Left renal cortex interstitium (tissue), 4 donors: ENCODE data around the gene PSMA5. TPM values are rescaled to one million over a fixed set of nuclear protein-coding genes. Genes with fewer than 3 reads are reported as not detected.
"Not testable (repeated sequence)": the region's sequence is repeated elsewhere in the genome, so short reads cannot be mapped to it uniquely, and the experiment has no call there.

Source experiments
- DNase-seq, 4 donors: peaks; one replicate each; pipeline ENCODE4 v3.0.0-alpha.2; 2013; ENCODE audit warnings: low read depth in 4 of 4, low spot score in 2 of 4, missing footprints in 1 of 4
- polyA plus RNA-seq, 4 donors: library from polyadenylated mRNA; unstranded; fragments of 120-200 nt; gene quantifications; one replicate each; pipeline ENCODE4 v1.2.1, GENCODE V29; 2013; ENCODE audit not compliant: insufficient read length in 4 of 4

PSMA5 gene
- 100 to 1,000 TPM in 3 of 4 donors, 10 to 100 TPM in 1; 94.8 to 123 (median 107) TPM for polyA plus RNA-seq

DNA sequence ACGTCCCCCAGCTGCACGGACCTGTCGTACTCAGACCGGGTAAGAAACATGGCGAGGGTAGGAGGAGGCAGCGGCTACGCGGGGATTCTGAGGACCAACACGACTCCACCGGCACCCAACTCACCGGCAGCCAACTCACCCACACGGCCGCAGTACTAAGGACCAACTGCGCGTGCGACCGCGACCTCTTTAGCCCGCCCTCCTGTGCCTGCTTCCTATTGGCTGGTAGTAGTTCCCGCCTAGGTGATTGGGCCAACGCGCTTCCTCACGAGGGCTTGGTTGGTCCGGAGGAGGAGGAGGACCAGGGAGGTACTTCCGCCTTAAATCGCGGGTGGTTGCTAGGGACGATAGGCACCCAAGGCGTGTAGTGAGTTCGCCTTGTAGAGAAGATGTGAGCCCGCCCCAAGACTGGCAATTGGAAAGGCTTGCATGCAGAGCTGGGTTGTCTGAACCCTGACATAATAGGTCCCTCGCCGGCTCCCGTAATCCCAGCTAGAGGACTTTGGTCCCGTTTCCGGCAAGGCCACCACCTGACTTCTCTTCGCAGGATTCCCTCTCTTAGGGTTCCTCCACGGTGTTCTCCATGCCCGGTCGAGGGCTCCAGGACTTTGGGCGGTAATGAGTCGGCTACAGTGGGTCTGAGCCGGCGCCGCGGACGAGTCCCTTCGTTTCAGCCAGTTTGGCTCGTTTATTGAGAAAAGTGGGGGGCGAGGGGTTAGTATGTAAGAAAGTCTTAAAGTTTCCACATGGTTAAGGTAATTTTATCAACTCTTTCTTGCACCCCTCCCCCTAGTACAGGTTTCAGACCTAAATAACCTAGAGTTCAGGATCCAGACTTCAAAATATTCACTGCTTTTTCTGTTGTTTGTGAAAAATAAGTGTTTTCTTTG lies at the start of gene PSMA5:
Gene PSMA5, minus strand, starts transcription at position 168 of the 890 bp plus-strand sequence. Its CDS starts 118 bp downstream, at position 50.
- peak; percentile 85 to 95 (median 92) for DNase-seq

DNA sequence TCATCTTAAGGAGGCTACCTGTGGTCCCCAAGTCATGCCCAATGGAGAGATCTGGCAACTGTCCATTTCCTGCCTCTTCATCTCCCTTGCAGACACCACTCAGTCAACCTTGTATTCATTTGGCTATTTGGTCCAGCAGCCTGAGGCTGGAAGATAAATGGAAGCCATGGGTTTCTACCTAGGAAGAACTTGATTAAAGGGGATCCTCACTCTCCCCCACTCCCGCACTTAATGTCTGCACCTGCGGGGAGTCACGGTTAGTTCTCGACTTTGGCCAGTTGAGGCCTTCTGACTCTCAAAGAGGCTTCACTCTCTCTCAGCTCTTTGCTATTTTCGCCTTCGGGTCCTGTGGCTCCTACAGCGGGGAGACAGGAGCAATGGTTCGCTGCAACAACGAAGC lies 49.0 kb upstream of the PSMA5 start:
- no peak for DNase-seq

DNA sequence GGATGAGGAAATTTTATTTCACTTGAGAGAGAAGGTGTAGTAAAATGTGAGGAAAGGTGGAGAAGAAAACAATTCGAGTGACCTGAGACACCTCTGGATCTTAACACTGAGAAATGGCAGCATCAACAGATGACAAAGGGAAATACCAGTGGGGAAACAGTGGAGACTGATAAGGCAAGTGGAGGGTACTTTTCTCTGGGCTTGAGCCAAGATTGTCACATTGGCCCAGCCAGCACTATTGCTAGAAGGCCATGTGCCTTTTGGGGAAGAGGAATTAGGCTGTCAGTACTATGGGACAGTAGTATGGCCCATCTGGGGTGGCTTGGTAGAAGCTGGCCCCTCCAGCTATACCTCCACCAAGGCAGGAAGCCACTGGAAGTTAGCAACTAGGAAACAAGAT lies 48.4 kb upstream of the PSMA5 start:
- DNase-seq = no peak

DNA sequence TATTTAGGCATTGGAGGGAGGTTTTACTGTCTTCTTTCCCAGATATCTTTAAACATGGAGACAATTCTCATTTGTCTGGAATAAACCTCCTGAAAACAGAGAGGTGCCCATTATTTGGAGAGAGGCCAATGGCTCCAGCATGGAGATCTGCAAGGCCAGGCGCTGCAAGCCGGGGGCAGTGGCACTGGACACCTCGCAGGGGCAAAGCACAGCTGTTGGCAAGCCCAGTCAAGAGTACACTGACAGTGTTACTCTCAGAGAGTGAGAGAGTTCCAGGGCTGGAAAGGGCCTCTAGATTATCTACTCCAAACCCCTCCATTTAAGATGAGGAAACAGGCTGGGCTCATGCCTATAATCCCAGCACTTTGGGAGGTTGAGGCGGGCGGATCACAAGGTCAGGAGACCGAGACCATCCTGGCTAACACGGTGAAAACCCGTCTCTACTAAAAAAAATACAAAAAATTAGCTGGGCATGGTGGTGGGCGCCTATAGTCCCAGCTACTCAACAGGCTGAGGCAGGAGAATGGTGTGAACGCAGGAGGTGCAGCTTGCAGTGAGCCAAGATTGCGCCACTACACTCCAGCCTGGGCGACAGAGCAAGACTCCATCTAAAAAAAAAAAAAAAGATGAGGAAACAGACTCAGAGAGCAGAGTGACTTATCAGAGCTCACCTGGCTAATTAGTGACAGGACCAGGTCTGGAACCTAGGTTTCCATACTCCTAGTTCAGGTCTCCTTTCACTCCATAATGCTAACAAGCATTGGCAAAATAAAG lies 47.2 kb upstream of the PSMA5 start:
- not testable (repeated sequence) for DNase-seq

DNA sequence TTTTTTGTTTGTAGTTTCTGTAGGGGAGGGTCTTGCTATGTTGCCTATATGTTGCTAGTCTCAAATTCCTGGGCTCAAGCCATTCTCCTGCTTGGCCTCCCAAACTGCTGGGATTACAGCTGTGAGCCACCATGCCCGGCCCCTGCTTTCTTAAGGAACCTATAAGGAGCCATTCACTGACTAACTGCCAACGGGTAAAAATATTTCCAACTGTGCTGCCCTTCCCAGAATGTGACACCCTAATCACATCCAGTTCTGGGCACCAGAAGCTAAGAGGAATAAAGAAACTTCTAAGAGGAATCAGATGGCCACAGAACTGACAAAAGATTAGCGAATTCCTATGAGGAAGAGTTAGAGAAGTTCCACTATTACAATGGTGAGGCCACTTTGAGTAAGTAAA lies 46.5 kb upstream of the PSMA5 start:
- DNase-seq = no peak

DNA sequence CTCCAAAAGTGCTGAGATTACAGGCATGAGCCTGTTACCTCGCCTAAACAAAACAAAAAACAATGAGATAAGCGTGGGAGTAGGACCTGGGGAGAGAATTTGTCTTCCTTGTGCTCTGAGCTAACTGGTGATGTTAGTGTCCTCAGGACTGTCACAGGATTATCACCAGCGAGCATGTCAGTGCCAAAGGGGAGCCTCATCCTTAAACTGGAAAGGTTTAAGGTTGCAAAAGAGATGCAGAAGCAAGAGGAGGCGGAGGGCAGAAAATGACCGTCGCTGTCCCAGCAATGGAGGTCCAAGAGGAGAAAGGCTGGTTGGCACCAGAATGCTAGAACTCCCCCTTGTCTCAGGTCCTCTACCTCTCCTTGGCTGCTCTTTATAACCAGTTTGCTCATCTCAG lies 44.0 kb upstream of the PSMA5 start:
- DNase-seq = no peak

DNA sequence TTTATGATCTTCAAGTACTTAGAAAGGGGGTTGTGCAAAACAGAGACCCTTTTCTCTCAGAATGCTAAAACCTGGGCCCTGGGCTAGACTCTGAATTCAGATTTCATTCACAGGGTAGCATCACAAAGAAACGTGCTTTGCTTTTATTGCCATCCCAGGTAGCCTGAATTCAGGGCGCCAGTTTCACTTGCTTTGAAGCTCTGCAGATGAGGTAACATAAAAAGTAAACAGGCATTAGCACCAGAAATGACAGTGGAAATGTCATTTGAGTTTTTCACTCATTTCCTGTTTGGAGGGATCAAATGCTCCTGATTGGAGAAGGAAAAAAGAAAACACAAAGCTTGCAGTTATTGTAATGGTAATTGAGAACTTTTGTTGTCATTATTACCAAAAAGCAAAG lies 42.7 kb upstream of the PSMA5 start:
- no peak for DNase-seq

DNA sequence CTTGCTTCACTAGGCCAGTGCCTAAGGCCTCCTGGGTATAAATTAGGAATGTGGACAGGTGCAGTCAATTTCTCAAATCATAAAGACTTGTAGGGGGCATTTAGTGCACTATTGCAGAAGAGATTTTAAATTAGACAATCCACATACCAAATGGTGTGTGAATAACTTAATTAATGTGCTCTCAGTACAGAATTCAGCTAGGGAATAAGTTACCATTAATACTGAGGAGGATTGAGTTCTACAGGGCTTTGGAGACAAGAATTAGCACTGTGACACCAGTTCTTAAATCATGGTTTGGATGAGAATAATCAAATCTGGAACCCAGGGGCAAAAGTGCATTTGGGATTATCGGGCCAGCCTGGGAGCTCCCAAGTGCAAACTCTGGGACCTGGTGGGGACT lies 41.8 kb upstream of the PSMA5 start:
- DNase-seq = no peak

DNA sequence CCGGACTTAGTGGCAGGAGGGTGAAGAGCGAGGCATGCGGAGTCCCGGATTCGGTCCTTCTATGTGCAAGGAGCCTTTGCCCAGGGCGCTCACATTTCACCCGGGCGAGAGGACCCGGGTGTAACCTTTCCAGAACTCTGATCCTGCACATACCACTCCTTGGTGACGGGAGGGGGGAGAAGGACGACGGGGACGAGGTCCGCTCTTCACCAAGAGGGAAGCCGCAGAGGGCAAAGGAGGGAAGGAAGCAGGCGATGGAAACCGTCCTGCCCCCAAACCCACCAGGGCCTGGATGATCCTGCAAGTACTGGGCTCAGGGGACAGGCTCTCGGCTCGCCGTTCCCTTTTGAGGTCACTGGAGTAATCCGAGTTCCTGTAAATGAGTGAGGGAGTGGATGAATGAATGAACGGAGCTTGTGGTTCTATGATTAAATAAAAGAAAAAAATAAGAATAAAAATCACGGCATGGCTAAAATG lies 41.1 kb upstream of the PSMA5 start:
- DNase-seq = no peak

DNA sequence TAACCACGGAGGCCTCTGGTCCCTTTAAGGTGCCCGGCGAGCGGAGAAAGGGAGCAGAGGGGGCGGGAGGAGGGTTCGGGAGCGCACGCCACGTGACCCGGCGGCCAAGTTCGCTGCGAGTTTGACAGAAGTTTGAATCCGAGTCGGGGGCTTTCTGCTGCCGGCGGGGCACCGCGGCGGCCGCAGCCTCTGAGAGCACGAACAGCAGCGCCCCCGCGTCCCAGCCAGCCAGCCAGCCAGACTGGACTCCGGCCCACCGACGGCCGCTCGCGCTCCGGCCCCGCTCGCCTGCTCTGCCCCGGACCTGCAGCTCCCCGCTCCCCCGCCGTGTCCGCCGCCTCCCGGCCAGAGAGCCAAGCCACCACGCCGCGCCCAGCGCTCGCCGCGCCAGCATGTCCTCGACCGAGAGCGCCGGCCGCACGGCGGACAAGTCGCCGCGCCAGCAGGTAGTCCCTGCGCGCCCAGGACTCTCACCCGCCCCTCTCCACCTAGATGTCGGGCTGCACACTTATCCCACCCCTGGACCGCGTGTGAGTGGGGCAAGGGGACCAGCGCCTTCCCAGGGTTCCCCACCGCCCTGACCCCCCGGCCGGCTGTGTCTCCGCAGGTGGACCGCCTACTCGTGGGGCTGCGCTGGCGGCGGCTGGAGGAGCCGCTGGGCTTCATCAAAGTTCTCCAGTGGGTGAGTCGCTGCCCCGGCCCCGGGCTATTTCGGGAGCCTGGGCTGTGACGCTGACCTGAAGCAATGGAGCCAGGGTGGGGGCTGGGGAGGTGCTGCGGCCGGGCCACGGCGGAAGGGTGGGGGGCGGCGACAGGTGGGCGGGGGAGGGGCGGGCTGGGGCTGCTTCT lies 40.4 kb upstream of the PSMA5 start, which contains the start of gene SYPL2:
Gene SYPL2, plus strand, starts transcription at position 95 of the 849 bp plus-strand sequence. Its CDS starts 298 bp downstream, at position 393.
- peak in 1 of 4 donors; percentile 32 for DNase-seq

DNA sequence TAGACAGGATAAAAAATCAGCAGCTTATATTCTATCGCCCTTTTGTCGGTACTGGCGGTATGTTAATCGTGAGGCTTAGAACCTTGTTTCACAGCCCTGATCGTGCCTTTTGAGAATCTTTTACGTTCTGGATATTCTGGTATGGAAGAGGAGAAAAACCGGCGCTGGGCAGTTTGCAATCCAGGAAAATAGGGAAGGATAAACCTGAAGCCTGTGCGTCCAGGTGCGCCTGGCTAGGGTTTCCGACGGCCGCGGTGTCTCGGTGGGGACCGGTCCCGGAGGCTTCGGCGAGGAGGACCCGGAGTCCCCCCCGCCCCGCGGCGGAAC lies 39.8 kb upstream of the PSMA5 start:
- DNase-seq = no peak

DNA sequence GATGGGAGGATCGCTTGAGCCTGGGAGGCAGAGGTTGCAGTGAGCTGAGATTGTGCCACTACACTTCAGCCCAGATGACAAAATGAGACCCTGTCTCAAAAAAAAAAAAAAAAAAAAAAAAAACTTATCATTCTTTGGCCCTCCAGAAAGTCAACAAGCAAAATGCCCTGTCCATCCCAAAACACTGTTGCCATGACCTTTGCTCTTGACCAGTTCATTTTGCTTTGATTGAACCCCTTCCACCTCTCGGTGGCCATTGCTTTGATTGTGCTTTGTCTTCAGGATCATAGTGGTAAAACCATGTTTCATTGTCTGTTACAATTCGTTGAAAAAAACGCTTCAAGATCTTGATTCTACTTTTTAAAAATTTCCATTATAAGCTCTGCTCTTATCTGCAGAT lies 31.6 kb upstream of the PSMA5 start:
- no peak for DNase-seq

DNA sequence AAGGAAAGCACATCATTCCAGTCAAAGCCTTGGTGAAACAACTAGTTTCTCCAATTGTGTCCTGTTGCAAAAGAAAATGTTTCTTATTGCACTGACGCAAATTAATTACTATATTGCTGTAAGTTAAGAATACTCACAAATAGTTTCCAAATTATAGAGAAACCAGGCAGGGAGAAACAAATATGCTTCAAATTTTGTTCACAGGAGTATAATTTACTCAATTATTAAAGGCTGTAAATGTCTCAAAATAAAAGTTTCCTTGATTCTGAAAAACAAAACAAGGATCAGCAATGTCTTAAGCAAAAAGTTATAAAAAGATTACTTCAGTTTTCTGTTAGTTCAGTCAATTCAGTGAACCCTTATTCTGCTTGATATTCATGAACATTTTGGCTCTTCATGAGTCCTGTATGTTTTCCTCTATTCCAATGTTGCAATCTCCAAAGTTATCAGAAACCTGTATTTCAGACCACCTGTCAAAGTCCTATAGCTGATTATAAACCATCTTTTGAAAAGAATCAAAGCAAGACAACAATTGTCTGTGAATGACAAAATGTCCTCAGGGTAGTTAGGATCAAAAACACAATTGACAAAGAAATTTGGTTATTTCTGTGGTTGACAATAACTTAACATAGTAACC lies 28.4 kb upstream of the PSMA5 start:
- no peak for DNase-seq

DNA sequence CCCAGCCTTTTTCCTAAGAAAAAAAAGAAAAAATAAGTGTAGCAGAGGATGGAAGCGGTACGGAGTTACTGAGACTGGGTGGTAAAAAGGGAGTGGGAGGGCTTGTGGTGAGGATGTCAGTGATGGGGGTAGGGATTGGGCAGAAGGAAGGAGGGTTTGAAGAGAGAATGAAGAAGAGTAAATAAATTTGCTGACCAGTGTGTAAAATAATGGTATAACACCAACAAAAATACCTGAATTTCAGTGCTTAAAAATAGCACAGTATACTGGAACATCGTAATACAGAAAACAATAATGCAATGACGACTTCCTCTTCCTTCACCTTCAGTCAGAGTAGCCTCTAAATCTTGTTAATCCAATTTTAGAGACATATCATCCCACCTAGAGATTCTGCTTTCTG lies 21.3 kb upstream of the PSMA5 start:
- no peak for DNase-seq

DNA sequence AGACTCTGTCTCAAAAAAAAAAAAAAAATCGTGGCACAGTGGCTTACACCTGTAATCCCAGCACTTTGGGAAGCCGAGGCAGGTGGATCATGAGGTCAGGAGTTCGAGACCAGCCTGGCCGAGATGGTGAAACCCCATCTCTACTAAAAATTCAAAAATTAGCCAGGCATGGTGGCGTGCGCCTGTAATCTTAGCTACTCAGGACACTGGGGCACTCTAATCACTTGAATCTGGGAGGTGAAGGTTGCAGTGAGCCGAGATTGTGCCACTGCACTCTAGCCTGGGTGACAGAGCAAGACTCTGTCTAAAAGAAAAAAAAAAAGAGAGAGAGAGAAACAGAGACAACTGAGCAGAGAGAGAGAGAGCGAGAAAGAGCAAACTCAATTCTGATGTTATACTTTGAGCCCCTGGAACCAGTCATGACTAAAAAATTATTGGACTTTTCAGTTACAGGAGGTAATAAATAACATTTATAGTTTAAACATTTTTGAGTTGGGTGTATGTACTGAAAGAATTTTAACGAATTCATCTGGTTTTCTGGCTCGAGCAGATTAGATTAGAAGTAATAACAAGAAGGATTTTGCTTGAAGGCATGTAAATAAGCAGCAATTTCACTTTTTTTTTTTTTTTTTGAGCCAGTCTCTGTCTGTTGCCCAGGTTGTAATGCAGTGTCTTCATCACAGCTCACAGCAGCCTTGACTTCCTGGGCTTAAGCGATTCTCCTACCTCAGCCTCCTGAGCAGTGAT lies 19.9 kb upstream of the PSMA5 start:
- not testable (repeated sequence) for DNase-seq

DNA sequence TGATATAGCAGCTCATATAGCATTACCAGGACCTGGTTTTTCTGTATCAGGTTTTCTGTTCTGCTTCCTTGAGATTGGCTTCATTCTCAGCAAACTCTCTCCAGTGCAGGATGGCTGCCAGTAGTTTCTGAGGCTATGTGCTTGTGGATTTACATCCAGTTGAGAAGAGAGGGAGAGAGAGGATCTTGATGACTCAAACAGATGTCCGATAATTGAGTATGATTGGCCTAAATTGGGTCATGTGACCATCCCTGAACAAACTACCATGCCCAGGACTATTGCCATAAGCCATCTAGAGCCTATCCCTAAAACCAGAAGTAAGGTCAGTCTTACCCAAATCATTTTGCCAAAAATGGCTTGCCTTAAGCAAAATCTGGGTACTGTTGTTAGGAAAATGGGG lies 18.1 kb upstream of the PSMA5 start:
- DNase-seq = no peak

DNA sequence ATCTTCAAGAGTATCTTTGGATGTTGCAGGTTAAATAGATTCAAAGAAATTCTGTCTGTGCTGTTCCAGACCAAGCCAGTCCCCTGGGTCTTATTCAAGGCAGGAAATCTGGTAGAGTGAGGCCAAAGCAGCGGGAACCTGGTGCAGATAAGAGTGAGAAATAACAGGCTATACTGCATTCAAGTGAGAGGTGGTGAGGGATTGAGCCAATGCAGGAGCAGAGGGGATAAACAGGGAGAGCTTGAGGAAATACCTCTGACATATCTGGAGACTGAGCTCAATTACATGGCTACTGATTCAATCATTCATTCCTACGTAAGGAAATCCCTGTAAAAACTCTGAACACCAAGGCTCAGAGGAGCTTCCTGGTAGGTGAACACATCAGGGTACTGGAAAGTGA lies 17.2 kb upstream of the PSMA5 start:
- no peak for DNase-seq

DNA sequence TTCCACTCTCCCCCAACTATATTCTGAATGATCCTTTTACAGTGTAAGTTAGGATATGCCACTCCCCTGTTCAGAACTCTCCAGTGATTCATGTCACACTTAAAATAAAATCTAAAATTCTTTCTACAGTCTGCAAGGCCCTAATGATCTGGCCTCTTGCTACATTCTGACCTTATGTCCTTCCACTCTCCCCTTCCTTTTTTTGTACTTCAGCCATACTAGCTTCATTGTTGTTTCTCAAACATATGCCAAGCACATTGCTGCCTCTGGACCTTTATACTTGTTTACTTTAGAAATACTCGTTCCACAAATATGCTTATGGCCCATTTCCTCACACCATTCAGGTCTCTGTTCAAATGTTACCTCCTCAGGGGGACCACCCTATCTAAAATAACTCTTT lies 14.8 kb upstream of the PSMA5 start:
- DNase-seq = no peak

DNA sequence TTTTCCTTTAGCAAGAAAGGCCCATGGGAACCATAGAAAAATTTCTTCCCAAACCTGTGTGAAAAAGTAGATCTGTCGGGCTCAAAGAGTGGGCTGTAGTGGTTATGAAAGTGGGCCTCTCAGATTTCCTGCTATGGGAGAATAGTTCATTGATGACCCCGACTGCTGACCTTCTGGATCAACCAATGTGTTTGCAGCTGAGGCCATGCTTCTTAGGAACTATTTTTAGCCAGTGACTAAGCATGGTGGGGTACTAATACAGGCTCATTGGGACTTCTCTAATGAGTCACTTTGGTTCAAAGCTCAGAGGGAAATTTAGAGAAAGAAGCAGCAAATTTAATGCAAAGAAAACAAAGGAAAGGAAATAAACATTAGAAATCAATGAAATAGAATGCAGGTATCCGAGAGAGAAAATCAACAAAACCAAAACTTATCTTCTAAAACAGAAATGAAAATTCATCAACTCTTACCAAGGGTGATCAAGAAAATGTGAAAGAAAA lies 12.6 kb upstream of the PSMA5 start:
- no peak for DNase-seq
